NCI-H187 treated with DMSO at 0.1 percent for 48 hours (cell line): ENCODE data around the gene ZNF32.
"Not testable (repeated sequence)": the region's sequence is repeated elsewhere in the genome, so short reads cannot be mapped to it uniquely, and the experiment has no call there.

ENCODE experiments used
- DNase-seq: peaks from one replicate; lab custom pipeline; 2025; lab: John Stamatoyannopoulos, UW

The ZNF32 gene

DNA sequence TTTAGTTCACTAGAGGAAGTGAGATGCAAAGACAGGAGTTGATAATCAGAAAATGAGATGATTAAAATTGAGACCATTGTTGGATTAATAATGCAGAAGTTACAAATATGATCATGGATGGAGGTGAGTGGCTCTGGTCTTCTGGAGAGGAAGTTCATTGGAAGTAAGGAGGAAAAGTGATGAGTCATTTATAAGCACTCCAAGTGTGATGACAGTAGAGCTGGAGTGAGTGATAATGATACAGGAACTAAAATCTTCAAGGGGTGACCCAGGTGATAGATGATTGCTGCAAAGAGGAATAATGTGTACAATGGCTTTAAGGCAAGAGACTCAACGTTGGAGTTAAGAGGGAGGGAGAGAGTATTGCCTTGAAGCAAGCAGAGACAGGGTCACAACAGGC is 20.7 kb downstream of the ZNF32 start:
- DNase-seq: no peak

DNA sequence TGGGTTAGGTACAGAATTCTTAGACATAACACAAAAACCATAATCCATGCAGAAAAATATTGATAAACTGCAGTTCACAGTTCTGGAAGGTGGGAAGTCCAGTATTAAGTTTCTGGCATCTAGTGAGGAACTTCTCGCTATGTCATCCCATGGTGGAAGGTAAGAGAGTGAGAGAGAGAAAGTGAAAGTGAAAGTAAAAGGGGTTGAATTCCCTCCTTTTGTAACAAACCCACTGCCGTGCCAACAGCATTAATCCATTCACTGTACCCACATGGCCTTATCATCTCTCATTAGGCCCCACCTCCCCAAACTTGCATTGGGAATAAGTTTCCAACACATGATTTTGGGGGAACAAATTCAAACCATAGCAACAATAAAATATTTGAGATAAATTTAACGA is 25.3 kb downstream of the ZNF32 start:
- DNase-seq: no peak

DNA sequence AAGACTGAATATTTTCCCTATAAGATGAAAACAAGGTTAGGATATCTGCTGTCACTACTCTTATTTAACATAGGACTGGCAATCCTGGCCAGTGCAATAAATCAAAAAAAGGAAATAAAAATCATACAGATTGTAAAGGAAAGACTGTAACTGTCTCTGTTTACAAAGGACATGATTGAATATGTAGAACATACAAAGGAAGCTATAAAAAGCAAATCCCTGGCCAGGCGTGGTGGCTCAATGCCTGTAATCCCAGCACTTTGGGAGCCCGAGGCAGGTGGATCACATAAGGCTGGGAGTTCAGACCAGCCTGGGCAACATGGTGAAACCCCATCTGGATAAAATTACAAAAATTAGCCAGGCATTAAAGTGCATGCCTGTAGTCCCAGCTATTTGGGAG is 26.6 kb downstream of the ZNF32 start:
- no peak for DNase-seq

DNA sequence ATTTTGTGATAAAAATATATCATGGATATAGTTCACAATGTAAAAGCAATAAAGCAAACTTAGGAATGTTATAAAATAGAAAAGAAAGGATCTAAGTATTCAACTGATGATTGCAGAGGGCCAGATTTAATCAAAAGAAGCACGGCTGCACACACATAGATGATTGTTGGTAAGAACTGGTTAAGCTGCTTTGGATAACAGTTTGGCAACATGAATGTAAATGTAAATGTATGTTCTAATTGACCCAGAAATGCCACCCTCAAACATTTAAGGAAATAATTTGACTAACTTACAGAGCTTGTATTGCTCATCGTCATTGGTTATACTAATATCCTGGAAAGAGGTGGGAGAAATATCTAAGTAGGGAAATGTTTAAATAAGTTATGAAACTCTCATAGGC is 29.3 kb downstream of the ZNF32 start:
- no peak for DNase-seq

DNA sequence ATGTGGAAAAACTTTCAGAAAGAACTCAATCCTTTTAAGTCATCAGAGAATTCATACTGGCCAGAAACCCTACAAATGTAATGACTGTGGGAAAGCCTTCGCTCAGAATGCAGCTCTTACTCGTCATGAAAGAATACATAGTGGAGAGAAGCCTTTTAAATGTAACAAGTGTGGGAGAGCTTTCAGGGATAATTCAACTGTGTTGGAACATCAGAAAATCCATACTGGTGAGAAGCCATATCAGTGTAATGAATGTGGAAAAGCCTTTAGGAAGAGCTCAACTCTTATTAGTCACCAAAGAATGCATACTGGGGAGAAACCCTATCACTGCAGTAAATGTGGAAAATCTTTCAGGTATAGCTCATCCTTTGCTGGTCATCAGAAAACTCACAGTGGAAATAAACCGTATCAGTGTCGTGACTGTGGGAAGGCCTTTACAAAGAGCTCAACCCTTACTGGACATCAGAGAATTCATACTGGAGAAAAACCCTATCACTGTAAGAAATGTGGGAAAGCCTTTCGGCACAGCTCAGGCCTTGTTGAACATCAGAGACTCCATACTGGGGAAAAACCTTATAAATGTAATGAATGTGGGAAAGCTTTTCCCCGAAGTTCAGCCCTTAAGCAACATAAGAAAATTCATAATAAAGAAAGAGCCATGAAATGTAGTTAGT is 31.8 kb downstream of the ZNF32 start:
- no peak for DNase-seq

DNA sequence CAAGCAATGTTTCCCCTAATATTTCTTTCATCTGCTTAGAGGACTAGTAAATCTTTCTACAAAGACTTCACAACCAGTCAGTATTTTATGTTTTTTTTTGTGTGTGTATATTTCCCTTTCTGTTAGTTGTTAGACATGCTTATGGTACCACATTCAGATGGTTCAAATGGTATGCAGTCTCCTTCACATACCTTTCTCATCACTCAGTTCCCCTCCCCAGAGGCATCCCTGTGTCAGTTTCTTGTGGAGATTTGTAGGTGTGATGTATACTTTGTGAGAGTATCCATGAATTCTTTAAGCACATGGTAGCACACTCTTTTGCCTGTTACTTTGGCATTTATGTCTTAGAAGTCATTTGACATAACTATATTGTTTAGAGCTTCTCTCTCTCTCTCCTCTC is 38.0 kb downstream of the ZNF32 start:
- no peak for DNase-seq

DNA sequence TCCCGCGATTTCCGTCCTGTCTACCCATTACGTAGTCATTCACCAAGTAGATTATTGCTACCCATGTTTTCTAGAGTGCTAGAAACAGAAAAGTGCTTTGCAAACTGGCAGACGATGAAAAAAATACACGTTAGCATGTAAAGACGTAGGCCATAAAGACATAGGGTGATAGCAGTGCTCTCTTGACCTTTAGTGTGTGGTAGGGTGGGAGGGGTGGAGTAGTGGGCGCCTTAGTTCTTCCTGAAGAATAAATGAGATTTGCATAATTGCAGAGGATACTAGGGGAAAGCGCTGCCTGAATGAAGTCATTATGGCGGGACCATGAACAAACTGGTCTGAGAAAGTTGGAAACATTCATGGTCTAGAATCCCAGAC is 41.5 kb downstream of the ZNF32 start:
- no peak for DNase-seq

DNA sequence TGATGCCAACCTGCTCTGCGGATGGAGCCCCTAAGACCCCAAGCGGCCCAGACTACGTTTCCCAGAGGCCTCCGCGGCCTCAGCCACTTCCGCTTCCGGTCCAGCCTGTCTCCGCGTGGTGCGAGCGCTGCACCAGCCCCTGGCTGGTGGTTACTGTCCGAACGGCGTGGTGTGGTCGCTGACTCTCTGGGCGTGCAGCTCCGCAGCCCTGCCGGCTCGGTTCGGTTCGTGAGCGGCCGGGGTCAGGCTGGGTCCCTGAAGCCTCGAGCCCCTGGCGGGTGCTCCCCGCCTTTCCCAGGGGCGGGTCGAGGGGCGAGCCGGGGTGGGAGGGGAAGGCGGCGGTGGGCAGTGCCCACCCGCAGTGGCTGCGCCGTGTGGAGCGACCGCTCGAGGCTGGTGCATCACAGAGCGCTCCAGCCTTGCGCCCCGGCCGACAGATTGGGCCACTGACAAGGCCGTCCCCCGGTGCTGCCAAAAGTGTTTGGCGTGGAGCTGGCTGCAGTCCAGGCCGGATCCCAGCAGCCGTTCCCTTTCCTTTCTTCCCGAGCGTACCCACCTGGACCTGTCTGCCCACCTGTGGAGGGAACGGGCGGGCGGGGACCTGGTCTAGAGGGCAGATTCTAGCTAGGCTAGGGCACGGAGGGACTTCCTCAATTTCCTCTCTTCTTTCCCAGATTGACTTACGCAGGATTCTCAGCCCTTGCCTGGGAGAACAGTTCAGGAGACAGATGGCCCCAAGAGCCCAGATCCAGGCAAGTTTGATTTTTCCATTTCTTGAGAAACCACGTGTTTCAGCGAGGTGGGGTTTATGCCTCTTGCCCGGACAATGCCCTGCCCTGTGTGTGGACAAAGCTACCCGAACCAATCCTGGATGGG is 42.1 kb downstream of the ZNF32 start, which contains the start of gene ZNF485:
TSS of gene ZNF485 (plus strand) at position 116 of the 876 bp plus-strand sequence. CDS start at position 729, 613 bp downstream.
- DNase-seq: no peak

DNA sequence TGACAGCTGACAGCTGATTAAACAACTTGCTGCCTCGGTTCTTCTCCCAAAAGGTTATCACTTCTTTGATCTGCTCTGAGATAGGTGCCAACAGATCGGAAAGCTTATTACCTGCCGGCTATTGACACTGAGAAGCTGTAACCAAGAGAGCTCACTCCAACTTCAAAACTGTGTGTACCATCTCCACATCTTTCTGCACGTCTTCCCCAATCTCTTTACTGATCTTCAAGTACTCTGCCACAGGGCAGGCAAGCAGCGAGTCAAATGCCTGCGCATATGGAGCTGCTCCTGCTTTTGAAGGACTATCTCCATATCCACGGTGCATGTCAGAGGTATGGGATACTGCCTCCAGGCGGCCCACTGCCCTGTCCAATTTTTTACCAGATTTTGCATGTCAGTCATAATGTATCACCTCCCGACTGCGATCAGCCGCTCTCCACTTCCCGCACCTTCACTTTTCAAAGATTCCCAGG is 42.8 kb downstream of the ZNF32 start:
- no peak for DNase-seq

DNA sequence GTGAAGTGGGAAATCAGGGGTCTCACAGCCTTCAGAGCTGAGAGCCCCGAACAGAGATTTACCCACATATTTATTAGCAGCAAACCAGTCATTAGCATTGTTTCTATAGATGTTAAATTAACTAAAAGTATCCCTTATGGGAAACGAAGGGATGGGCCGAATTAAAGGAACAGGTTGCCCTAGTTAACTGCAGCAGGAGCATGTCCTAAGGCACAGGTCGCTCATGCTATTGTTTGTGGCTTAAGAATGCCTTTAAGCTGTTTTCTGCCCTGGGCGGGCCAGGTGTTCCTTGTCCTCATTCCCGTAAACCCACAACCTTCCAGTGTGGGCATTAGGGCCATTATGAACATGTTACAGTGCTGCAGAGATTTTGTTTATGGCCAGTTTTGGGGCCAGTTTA is 47.1 kb downstream of the ZNF32 start:
- DNase-seq: not testable (repeated sequence)

DNA sequence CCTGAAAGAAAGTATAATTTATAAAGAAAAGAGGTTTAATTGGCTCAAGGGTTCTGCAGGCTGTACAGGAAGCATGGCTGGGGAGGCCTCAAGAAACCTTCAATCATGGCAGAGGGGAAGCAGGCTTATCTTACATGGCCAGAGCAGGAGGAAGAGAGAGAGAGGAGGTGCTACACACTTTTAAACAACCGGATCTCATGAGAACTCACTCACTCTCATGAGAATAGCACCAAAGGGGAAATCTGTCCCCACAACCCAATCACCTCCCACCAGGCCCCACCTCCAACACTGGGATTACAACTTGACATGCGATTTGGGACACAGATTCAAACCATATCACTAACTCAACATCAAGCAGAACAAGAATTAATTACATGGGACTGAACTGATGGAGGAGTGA is 49.3 kb downstream of the ZNF32 start:
- no peak for DNase-seq

DNA sequence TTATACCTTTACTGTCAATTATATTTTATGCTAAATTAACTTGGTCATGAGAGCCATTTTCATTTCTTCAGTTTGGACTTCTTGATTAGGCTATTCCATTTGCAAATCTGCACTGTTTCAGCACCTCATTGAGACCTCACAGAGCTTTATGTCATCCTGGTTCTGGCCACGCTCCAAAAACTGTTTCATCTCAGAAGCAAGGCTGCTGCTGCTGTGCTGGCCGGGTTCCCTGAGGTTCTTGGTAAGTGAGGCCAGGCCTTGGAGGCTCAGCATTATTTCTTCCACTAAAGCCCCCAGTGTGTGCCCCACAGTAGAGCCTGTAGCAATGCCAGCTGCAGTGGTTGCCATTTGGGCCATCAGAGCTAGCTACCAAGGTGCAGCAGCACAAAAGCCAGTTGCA is 50.2 kb downstream of the ZNF32 start:
- DNase-seq: no peak

DNA sequence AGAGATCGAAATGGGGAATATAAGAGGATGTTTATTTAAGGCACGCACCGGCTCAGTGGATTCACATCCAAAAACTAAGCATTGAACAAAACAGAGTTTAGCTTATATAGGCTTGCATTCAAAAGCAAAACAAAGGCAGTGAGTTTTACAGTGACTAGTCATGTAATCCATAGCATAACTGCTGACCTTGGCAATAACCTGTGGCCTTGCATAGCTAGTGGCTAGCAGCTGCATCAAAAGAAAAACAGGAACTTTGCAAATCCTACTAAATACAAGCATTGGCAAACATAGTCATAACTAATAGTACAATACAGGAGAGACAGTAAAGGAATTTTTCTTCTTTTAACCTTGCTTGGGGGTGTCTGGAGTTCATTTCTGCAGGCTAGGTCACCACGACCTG is 52.1 kb downstream of the ZNF32 start:
- DNase-seq: no peak

DNA sequence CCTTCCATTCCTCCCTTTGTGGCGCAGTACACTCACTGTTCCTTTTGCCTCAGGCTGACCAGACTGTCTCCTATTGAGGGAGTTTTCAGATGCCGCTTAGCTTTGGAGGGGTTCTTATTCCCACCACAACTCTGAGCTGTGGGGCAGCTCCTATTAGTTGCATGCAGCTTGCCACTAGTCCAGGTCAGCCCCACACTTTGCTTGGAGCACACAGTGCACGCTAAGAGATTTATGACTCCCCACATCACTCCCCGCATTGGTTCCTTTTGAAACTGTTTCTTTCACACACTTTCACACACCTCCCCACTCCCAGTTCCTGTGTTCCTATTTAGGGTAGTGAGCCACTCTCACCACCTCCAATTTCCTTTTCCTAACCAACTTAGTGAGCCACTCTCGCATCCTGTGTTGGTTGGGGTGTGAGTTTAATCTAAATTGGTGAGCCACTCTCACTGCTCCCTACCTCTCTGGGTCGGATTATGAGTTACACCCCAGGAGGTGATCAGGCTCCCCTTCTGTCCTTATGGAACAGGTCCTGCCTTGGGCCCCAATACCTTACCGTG is 52.9 kb downstream of the ZNF32 start:
- no peak for DNase-seq

DNA sequence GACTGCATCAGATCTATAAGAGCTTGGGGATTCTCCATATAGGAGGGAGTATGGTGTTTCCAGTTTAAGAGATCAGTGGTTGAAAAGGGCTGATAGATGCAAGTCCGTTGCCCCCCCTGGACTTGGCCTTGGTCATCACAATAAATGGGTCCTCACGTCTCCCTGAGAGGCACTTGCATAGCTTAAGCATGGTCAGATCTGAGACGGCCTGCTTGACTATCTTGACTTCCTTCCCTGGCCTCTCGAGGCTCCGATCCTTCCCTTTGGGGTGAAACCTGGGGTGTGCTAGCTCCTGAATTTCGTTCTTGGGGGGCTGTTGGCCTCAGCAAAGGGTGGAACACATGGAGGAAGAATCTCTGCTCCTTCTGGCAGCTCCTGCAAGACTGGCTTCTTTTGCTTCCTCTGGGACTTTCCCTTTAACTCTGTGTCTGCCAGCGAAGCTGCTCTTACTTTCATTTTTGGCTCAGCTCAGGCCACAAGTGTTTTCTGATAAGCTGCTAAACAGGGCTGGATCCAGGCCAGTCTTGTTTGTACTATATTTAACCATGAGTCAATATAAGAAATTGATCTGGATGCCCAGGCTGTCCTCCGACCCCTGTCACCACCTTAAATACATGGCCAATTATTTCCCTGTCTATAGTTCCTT is 53.6 kb downstream of the ZNF32 start:
- DNase-seq: no peak
